K562 (cell line): ENCODE results near the gene PSMB8. TPM values are rescaled to one million over a fixed set of nuclear protein-coding genes. Genes with fewer than 3 reads are reported as not detected.

Source experiments
- BHLHE40 ChIP-seq: IDR thresholded peaks from 2 replicates; pipeline ENCODE4 v1.6.1; 2011; ENCODE audit warnings: low read length, improper control_type of control experiment
- CBX5 ChIP-seq: IDR thresholded peaks from 2 replicates; pipeline ENCODE4 v1.6.1; 2014; ENCODE audit warnings: low read depth, borderline replicate concordance
- FOXJ2 ChIP-seq: fragments of 200-800 bp; sonication (Bioruptor generic); IDR thresholded peaks from 2 replicates; pipeline ENCODE4 v1.6.1; 2016; ENCODE audit warnings: missing genetic modification characterization, missing compliant biosample characterization
- JUND ChIP-seq, 2 experiments: IDR thresholded peaks; 2 replicates in 1 of 2; 3 replicates in 1 of 2; pipeline ENCODE4 v1.6.1; 2011; ENCODE audit warnings: borderline replicate concordance in 2 of 2, low read depth in 2 of 2, low read length in 2 of 2, improper control_type of control experiment in 1 of 2, missing biosample characterization in 1 of 2, missing genetic modification characterization in 1 of 2, missing genetic modification reagents in 1 of 2
- MAFK ChIP-seq: IDR thresholded peaks from 2 replicates; pipeline ENCODE4 v1.6.1; 2011; ENCODE audit warnings: low read length, improper control_type of control experiment
- TCF7 ChIP-seq: sonication (generic); IDR thresholded peaks from 2 replicates; pipeline ENCODE4 v1.6.1; 2016; ENCODE audit warnings: antibody characterized with exemption, borderline replicate concordance
- TRIM25 ChIP-seq: fragments of 450-650 bp; IDR thresholded peaks from 2 replicates; pipeline ENCODE4 v1.7.0; 2016; ENCODE audit warnings: borderline replicate concordance
- ZMIZ1 ChIP-seq, 2 experiments: fragments of 150-350 bp in 1 of 2; IDR thresholded peaks; 2 replicates each; pipeline ENCODE4 v1.6.1; 2012 to 2016; ENCODE audit warnings: low read depth in 2 of 2, low read length in 2 of 2, mild to moderate bottlenecking in 1 of 2, moderate library complexity in 1 of 2
- ZNF318 ChIP-seq, 2 experiments: fragments of 450-650 bp; IDR thresholded peaks; 2 replicates each; pipeline ENCODE4 v1.6.1; 2016; ENCODE audit warnings: mild to moderate bottlenecking in 2 of 2, borderline replicate concordance in 1 of 2, low read depth in 1 of 2, moderate library complexity in 1 of 2
- polyA plus RNA-seq, 8 experiments: library from polyadenylated mRNA; depleted of rRNA in 4 of 8; stranded (reverse) in 5 of 8; unstranded in 3 of 8; fragments of >200 nt; fragmentation: Nextera tagmentation in 2 of 8; fragmentation: Illumina TruSeq in 1 of 8; extraction: Ambion mirVana in 2 of 8; extraction: Trizol in 1 of 8; gene quantifications; 2 replicates each; pipeline versions ENCODE4 v1.2.1 to v1.2.3, GENCODE V29; 2011 to 2014; ENCODE audit warnings: inconsistent platforms in 1 of 8, missing spikeins in 1 of 8
- total RNA-seq, 7 experiments: library from RNA; depleted of rRNA in 6 of 7; stranded (reverse); fragments of >200 nt in 6 of 7; fragmentation: Illumina TruSeq in 2 of 7; extraction: Trizol in 2 of 7; gene quantifications; 2 replicates each; pipeline versions ENCODE4 v1.2.1 to v1.2.3, GENCODE V29; 2011 to 2021; ENCODE audit warnings: low replicate concordance in 1 of 7
- TF ChIP-seq, protein P1 (sequence below): fragments of 450-650 bp; IDR thresholded peaks from 2 replicates; pipeline ENCODE4 v1.6.1; 2016; ENCODE audit warnings: antibody characterized with exemption

PSMB8 gene
- total and polyA plus RNA-seq, 9 of the 15 experiments (the other 6 are each of a cell fraction or from before 2014, with no cell fraction given): 0.71 to 4.0 (median 2.4) TPM

GRCh38 chr6:32843979-32844838, at the start of gene PSMB8 (continued):
- no peak for TF ChIP-seq TCF7
- TF ChIP-seq CBX5: no peak
- TF ChIP-seq ZMIZ1 (IDR thresholded peaks at IDR 0.05; ENCODE audit: low read depth in 2 of 2, low read length in 2 of 2): no peak
- TF ChIP-seq FOXJ2: no peak
- TF ChIP-seq ZNF318 (IDR thresholded peaks at IDR 0.05; ENCODE audit: borderline replicate concordance in 1 of 2, low read depth in 1 of 2): peak in 1 of 2 experiments; percentile 40; a peak in 1 of 4 replicates
- 0 out of 2 replicates have a peak, but pooled peaks have one; percentile 59 for TF ChIP-seq BHLHE40
- TF ChIP-seq, protein P1, sequence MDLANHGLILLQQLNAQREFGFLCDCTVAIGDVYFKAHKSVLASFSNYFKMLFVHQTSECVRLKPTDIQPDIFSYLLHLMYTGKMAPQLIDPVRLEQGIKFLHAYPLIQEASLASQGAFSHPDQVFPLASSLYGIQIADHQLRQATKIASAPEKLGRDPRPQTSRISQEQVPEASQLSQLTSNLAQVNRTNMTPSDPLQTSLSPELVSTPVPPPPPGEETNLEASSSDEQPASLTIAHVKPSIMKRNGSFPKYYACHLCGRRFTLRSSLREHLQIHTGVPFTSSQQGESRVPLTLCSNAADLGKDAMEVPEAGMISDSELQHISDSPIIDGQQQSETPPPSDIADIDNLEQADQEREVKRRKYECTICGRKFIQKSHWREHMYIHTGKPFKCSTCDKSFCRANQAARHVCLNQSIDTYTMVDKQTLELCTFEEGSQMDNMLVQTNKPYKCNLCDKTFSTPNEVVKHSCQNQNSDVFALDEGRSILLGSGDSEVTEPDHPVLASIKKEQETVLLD: no peak
- TF ChIP-seq TRIM25: no peak
- TF ChIP-seq MAFK: no peak
- TF ChIP-seq JUND (IDR thresholded peaks at IDR 0.05; ENCODE audit: borderline replicate concordance, low read depth, low read length): peak; percentile 30; the same call in 1 of the 2 replicates
- no peak for TF ChIP-seq JUND (tag; IDR thresholded peaks at IDR 0.05; ENCODE audit: borderline replicate concordance, low read depth, low read length)
